CD4-positive, alpha-beta T cell treated with Interleukin-15 for 1 hour (primary cell): Measurements from ENCODE around the gene S100P.
"Not testable (repeated sequence)": the region's sequence is repeated elsewhere in the genome, so short reads cannot be mapped to it uniquely, and the experiment has no call there.

Experiments
- DNase-seq: peaks from one replicate; pipeline ENCODE4 v3.0.0-alpha.2; 2020

S100P gene

DNA sequence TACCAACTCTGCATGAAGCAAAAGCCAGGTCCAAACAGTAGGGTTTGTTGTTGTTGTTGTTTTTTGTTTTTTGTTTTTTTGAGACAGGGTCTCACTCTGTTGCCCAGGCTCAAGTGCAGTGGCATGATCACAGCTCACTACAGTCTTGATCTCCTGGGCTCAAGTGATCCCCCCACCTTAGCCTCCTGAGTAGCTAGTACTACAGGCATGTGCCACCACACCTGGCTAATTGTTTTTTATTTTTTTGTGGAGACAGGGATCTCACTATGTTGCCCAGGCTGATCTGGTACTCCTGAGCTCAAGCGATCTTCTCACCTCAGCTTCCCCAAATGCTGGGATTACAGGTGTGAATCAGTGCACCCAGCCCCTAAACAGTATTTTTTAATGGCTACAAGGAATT lies 6.2 kb downstream of the S100P start:
- no peak for DNase-seq

DNA sequence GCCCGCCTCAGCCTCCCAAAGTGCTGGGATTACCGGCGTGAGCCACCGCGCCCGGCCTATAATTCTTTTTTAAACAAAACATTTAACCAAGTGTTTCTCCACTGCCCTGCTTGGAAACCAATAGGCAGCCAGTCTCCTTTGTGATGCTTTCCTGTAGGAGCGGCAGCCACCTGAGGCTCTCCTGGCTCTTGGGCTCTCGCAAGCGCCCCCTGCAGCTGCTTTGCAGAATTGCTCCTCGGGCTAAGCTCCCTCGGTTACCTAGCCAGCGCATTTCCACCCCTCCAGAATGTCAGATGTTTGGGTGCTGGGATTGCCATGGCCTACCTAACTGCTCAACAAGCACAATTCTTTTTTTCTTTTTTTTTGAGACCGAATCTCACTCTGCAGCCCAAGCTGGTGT lies 7.7 kb downstream of the S100P start:
- DNase-seq = no peak

DNA sequence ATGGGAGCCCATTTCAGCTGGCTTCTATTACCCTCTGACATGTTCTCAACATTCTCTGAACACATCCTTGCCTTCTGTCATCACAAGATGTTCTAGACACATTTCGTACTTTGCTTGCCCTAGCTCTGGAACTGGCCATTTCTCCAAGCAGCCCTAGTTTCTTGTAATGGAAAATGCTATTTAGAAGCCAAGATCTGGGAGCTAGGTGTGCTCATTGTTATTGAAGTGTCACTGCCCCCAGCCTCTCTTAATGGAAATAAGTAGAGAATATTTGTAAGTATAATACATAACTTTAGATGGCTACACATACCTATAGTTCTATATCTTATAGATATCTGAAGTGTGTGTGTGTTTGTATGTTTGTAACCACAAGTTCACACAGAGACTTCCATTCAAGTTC lies 9.1 kb downstream of the S100P start:
- no peak for DNase-seq

DNA sequence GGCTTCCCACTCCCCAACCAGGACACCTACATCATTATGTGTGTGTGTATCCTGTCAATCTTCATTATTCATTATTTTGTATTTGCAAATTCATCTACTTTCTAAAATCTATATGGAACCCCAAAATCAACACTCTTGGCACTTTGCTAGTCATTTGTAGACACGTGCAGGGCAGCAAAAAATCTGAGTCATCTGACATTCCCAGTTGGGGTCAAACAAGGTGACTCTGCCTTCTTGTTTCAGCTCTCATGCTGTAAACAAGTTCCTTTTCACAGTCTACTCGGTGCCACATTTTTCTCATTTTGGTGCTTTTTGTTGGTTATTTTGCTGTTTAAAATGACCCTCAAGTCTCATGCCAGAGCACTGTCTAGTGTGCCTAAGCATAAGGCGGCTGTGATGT lies 10.1 kb downstream of the S100P start:
- no peak for DNase-seq

DNA sequence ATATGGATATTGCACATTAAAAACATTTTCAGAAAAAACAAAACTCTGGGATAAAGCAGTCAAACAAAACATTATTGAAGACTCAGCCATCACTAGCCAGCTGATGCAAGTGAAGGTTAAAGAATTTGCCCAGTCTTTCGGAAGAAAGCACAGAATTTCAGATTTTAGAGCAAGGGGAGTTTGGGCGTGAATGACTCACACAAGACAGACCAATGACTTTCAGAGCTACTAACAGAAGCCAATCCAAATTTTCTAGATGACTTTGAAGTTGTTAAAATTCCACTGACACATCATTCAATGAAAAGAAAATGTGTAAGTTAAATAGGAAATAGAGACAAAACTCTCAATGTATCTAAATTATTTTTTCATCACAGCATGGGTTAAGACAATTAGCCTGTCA lies 12.0 kb downstream of the S100P start:
- no peak for DNase-seq

DNA sequence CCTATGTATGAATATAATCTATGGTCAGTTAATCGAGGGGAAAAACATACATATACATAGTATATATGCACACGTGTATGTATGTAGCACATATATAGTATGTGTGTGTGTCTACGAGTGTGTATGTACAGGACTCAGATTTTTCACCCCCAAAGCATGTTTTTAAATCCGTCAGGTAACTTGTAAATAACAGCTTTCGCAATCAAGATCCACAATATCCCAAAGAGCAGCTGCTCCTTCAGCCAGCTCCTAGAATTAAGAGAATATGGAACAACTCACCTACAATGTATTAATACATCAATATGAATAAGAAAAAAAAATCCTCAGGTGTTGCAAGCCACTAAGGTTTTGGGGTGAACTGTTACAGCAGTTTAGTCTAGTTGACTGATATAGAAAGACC lies 12.5 kb downstream of the S100P start:
- DNase-seq = no peak

DNA sequence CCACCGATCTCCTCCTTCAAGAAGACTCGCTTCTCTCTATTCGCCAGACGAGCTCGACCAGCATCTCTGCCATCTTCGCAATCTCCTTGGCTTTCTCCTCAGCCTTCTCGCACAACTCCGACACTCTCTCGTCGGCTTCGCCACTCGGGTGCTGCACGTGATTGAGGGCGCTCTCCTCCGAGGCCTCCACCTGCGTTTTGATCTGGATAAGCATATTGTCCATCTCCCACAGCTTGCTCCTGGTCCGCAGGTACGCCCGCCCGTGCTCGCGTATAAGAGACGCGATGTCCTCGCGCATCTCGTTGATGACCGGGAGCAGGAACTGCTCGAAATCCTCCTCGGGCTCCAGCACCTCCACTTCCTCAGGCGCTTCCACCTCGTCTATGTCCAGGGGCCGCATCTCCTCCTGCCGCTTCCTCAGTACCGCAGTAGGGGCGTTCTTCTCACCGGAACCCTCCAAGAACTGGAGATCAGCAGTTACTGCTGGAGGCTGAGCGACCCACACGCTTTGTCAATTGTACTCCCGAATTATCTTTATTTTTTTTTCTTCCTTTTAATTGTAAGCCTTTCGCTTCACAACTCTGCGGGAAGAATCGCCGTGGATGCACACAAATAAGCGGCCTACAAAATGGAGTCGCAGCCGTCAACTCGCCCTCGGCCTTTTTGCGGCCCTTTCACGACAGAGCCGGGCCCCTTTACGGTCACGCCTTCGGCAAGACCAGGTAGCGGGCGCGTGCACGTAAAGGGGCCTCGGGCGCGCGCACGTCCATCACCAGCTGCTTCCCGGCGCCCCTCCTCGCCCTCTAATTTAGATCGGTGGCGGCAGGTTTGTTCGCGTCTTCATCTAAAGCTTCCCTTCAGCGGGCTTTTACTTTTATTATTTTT lies 15.8 kb downstream of the S100P start, which contains the start of gene MRFAP1L1:
TSS of gene MRFAP1L1 (minus strand) at position 636 of the 885 bp plus-strand sequence. CDS start at position 400, 236 bp downstream.
- DNase-seq = peak; percentile 96

DNA sequence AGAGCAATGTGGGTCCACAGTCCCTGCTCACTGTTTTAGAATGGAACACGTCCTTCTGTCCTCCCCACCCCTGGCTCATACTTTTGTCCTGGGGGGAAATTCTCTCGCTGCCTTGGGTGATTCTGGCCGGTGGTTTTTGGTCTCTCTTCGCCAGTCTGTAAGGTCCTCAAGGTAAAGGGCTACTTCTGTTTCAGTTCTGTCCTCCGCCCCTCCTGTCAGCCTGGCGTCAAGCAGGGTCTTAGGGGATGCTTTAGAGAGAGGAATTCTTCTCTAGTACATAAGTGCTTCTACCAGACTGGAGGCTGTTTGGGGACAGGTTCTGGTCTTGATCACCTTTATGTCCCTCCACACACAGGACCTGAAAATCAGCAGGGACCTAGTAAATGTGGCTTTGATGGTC lies 16.6 kb downstream of the S100P start:
- DNase-seq = no peak

DNA sequence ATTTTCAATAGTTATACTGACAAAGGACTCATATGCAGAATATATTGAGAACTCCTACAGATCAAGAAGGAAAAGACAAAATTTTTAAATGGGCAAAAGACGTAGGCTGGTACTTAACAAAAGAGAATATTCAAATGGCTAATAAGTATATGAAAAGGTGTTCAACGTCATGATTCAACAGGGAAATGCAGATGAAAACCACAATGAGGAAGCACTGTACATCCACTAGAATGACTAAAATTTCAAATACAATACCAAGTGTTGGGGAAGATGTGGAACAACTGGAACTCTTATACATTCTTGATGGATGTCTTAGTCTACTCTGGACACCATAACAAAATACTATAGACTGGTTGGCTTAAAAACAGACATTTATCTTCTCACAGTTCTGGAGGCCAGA lies 17.3 kb downstream of the S100P start:
- DNase-seq = no peak

DNA sequence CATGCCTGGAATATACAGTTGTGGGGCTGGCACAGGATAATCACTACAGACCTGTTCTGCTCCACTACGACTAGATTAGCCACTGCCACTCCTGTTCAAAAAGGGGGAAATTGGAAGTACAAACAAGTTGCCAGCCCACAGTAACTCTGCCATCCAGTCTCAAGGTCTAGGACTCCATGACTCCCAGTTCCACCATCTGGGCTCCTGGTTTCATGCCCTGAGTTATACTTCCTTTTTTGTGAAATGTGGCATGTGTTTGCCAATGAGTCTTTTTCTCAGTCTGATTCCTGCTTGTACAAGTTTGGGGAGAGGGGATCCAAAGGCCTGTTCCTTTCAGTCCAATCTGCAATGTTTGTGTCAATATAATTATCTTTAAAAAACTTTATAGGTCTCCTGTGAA lies 21.3 kb downstream of the S100P start:
- no peak for DNase-seq

DNA sequence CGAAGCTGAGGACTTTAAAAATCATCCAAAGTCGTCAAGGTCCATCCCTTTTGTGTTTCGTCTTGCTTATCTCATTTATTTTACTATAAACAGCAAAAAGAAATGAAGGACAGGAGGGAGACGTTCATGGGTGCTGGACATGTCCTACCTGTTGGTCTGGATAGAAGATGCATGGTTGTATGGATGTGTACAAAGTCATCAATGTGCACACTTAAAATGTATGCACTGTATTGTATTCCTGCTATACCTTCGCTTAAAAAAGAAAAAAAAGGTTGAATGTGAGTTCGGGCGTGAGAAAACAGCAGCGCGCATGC lies 22.0 kb downstream of the S100P start:
- DNase-seq = no peak

DNA sequence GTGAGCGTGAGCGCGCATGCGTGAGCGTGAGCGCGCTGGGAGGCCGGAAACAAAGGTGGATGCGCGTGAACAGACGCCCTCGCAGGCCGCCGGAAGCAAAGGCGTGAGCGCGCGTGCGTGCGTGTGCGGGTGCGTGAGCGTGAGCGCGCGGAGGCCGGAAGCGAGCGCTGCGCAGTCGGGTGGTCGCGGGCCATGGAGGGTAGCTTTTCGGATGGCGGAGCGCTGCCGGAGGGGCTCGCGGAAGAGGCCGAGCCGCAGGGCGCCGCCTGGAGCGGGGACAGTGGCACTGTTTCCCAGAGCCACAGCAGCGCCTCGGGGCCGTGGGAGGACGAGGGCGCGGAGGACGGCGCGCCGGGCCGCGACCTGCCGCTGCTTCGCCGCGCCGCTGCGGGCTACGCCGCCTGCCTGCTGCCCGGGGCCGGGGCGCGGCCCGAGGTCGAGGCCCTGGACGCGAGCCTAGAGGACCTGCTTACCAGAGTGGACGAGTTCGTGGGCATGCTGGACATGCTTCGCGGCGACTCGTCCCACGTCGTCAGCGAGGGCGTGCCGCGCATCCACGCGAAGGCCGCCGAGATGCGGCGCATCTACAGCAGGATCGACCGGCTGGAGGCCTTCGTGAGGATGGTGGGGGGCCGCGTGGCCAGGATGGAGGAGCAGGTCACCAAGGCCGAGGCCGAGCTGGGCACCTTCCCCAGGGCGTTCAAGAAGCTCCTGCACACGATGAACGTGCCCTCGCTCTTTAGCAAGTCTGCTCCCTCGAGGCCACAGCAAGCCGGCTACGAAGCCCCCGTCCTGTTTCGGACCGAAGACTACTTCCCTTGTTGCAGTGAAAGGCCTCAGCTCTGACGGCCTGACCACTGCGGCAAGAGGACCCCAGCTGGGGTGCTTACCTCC lies 22.6 kb downstream of the S100P start, which contains the start of gene BLOC1S4:
TSS of gene BLOC1S4 (plus strand) at position 157 of the 894 bp plus-strand sequence. CDS start at position 193, 36 bp downstream.
- peak; percentile 91 for DNase-seq

DNA sequence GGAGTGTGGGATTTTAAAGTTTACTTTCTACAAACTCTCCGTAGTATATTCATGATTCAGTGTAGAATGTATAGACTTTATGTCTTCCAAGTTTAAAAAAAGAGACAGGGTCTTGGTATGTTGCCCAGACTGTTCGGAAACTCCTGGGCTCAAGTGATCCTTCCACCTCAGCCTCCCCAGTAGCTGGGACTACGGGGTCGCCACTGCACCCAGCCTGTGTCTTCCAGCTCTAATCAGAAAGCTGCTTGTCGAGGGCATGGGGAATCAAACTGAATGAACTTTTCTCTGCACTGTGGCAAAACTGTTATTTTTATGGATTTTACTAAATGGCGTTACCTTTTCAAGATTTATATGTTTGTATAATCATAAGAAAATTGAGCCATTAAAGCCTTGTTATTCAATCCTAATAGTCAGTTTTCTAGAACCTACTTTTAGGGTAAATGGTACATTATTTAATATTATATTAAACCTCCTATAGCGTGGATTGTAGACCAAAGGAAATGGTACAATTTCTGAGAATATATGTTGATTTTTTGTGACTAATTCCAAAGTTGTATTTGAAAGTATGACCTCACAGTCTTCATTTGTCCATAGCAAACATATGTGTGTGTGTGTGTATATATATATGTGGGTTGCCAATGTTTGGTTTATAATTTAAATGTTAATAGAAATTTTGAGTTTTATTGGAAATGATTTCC lies 23.4 kb downstream of the S100P start:
- DNase-seq = no peak

DNA sequence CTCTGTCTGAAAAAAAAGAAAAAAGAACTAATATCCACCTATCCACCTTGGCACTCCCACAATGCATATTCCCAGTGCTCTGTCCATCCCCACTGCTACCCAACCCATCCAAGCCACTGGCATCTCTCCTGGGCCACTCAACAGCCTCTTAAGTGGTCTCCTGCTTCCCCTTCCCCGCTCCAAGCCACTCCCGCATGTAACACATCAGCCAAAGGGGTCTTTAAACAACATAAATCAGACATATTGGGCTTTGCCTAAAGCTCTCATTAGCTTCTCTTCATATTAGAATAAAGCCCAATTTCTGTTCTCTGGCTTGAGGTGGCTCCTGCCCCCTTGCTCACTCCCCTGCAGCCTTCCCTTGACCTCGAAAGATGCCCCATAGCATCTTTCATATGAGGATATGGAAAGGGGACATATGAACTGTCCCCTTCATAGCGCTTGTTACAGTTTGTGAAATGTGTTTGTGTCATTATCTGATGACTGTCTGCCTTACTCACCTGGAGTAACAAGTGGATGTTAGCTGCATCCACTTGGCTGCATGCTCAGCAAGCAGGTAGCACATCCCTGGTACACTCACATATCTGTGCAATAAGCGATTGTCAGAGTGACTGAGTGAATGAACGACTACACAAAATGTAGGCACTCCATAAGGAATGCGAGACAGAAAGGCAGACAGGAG lies 25.4 kb downstream of the S100P start:
- DNase-seq = no peak

DNA sequence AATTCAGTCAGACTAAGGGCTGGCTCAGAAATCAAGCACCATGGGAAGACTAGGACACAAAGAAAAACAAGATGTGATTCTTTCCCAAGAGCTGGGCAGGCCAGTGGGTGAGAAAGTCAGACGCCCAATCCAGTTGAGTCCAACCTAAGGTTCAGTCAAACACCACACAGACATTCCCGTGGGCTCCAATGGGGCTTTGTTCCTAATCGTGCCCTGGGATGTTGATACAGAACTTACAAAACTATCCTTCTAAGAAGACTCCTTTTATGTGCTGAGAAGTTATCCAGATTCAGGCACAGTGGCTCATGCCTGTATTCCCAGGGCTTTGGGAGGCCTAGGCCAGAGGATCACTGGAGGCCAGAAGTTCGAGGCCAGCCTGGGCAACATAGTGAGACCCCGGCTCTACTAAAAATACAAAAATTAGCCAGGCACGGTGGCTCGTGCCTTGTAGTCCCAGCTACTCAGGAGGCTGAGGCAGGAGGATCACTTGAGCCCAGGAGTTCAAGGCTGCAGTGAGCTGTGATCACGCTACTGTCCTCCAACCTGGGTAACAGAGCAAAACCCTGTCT lies 26.0 kb downstream of the S100P start:
- no peak for DNase-seq

DNA sequence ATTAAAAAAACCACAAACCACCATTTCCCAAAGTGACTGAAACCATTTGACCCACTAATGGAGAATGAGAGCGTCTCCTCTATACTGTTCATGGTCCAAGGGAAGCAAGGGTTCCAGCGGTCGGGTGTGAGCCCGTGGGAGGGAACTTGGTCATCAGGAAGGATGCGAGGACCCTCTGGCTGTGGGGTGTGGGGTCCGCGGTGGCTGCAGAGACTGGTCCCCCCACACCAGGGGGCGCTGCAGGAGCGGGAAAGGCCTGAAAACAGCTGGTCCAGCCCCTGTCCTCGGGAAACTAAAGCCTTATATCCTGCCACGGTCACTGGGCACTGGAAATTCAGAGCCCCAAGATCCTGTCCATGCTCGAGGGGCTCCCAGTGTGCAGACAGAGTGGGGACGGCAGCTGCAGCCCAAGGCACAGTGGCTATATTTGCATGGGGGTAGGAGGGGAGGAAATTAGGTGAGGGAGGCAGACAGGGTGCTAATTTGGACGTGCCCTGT lies 26.6 kb downstream of the S100P start:
- DNase-seq = peak; percentile 73

DNA sequence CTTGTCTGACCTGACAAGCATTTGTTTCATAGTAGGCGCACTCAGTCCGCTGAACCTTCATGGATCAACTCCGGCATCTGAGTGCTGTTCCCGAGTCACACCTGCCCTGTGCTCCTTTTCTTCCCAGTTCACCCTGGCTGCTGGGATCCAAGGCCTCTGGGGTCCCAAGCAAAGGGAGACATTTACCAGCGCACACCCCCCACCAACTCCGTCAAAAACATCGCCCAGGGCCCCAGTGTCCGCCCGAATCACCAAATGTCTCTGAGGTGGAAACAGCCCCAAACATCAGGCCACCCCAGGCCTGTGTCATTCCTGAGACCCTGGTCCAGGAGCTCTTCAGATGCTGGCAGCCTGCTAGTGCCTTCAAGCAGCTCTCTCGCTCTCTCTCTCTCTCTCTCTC lies 27.4 kb downstream of the S100P start:
- no peak for DNase-seq

DNA sequence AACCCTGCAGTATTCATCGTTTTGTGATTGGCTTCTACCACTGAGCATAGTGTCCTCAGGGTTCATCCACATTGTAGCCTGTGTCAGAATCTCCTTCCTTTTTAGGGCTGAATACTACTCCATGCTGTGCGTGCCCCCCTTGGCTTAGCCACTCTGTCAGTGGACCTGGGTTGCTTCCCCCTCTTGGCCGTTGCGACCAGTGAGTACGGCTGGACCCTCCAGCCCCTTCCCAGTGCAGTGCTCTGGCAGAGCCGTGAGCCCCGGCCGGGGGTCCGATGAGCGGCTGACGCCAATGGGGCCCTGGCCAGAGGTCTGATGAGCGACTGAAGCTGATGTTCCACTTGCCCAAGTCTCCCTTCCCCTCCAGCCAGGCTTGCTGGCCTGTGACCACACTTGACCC lies 29.2 kb downstream of the S100P start:
- no peak for DNase-seq

DNA sequence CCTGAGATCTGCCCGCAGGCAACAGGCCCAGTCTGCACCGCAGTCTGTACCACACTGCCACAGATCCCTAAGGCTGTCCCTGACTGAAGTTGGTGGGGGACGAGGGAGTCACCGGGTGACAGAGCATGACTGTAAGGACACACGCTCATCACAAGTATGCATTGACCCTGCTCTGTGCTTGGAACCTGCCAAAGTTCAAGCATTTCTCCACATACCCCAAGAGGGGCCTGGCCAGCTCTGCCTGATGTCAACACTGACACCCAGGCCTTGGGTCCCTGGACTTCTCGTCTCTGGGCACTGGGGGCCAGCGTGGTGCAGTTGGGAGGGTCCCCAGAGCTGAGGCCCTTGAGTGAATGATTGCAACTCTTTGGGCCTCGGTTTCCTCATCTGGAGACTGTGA lies 30.2 kb downstream of the S100P start:
- no peak for DNase-seq

DNA sequence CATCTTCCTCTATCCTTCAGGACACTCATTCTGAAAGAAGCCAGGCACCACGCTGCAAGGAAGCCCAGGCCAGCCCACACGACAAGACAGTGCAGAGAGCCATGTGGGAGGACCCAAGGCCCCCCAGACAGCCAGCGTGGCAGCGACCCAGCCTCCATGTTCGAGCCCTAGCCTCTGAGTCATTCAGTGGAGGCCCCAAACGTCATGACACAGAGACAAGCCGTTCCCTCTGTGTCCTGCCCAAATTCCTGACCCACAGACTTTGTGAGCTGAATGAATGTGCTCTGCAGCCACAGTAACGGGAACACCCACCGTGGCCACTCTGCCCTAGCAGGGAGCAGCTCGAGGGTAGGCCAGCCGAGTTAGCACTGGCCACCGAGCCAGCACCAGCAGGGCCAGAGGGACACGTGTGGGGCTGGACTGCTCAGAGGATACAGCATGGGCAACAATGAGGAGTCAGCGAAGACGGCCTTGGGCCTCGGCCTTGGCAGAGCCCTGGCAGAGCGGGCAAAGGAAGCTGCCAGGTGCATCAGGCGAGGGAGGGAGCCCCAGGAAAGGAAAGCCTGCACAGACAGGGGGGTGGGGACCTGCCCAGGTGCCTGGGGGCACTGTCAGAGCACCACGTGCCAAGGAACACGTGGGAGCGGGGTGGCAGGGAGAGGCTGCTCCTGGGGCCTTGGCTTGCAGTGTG lies 30.9 kb downstream of the S100P start:
- no peak for DNase-seq

DNA sequence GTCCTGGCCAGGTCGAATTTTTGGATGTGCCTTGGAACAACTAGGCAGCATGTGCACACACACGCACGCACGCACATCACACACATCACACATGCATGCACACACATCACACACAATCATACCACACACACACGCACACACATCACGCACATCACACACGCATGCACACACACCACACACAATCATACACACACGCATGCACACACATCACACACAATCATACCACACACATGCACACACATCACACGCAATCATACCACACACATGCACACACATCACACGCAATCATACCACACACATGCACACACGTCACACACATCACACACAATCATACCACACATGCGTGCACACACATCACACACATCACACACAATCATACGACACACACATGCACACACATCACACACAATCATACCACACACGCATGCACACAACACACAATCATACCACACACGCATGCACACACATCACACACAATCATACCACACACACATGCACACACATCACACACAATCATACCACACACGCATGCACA lies 31.8 kb downstream of the S100P start:
- DNase-seq = not testable (repeated sequence)
